PC-3 (cell line): ENCODE results near the gene GSTA5. TPM values are rescaled to one million over a fixed set of nuclear protein-coding genes. Genes with fewer than 3 reads are reported as not detected.
"Not testable (repeated sequence)": the region's sequence is repeated elsewhere in the genome, so short reads cannot be mapped to it uniquely, and the experiment has no call there.

Experiments
- ATAC-seq: fragments of 200-7000 bp; cut with Tn5 transposase; 2 replicates; pipeline ENCODE4 v1.9.1; 2020; ENCODE audit warnings: mild to moderate bottlenecking, moderate library complexity
- BruUV-seq: library from RNA; stranded (reverse); fragments of 400-500 nt; replicated peaks from 2 replicates; lab custom pipeline; 2021; lab: Mats Ljungman, UMichigan
- CTCF ChIA-PET: fragments of 300-600 bp; sonication (Branson Sonifier 250); formaldehyde crosslinking; loops from one replicate; lab custom pipeline; 2022; ENCODE audit warnings: antibody characterized with exemption; lab: Charles Lee
- POLR2A ChIA-PET: fragments of 300-600 bp; sonication (Branson Sonifier 250); formaldehyde crosslinking; loops from one replicate; lab custom pipeline; 2022; ENCODE audit warnings: antibody characterized with exemption; ENCODE audit not compliant: unreplicated experiment; lab: Charles Lee
- DNase-seq: peaks from one replicate; pipeline ENCODE4 v3.0.0-alpha.2; 2015
- H2AFZ ChIP-seq: fragments of 300-600 bp; sonication (generic); 2 replicates; pipeline ENCODE4 v1.6.0; 2016; ENCODE audit warnings: antibody characterized with exemption, low read length
- H3F3A ChIP-seq: fragments of 300-600 bp; sonication (generic); one replicate; pipeline ENCODE4 v1.6.0; 2017; ENCODE audit warnings: antibody characterized with exemption, low read length, control low read depth, mild to moderate bottlenecking; ENCODE audit not compliant: unreplicated experiment
- H3K27ac ChIP-seq: fragments of 300-600 bp; sonication (generic); 2 replicates; pipeline ENCODE4 v1.5.1; 2016; ENCODE audit warnings: mild to moderate bottlenecking, low read length
- H3K27me3 ChIP-seq: fragments of 300-600 bp; sonication (generic); 2 replicates; pipeline ENCODE4 v1.6.1; 2016; ENCODE audit warnings: low read length, mixed read lengths
- H3K36me3 ChIP-seq: fragments of 300-600 bp; sonication (generic); 2 replicates; pipeline ENCODE4 v1.6.1; 2016; ENCODE audit warnings: low read depth, mixed run types, low read length, mixed read lengths
- H3K4me1 ChIP-seq: fragments of 300-600 bp; sonication (generic); 2 replicates; pipeline ENCODE4 v1.5.1; 2016; ENCODE audit warnings: low read length; ENCODE audit not compliant: insufficient read depth
- H3K4me2 ChIP-seq: fragments of 300-600 bp; sonication (generic); 2 replicates; pipeline ENCODE4 v1.6.0; 2016; ENCODE audit warnings: low read length
- H3K4me3 ChIP-seq: fragments of 300-600 bp; sonication (generic); 2 replicates; pipeline ENCODE4 v1.5.1; 2016; ENCODE audit warnings: mild to moderate bottlenecking, low read length, mixed read lengths
- H3K79me2 ChIP-seq: fragments of 300-600 bp; sonication (generic); 2 replicates; pipeline ENCODE4 v1.6.1; 2017; ENCODE audit warnings: low read length, mixed read lengths
- H3K9ac ChIP-seq: fragments of 300-600 bp; sonication (generic); 2 replicates; pipeline ENCODE4 v1.6.0; 2016; ENCODE audit warnings: mild to moderate bottlenecking, low read length
- H3K9me2 ChIP-seq: fragments of 300-600 bp; sonication (generic); replicated peaks from 2 replicates; pipeline ENCODE4 v1.6.1; 2016; ENCODE audit warnings: mixed run types, low read length, mixed read lengths
- H3K9me3 ChIP-seq: fragments of 300-600 bp; sonication (generic); 2 replicates; pipeline ENCODE4 v1.6.1; 2016; ENCODE audit warnings: low read length, mixed read lengths
- H4K20me1 ChIP-seq: fragments of 300-600 bp; sonication (generic); 2 replicates; pipeline ENCODE4 v1.6.1; 2016; ENCODE audit warnings: low read length, mixed read lengths
- CTCF ChIP-seq: fragments of 300-600 bp; sonication (generic); conservative IDR thresholded peaks from 2 replicates; pipeline ENCODE4 v1.5.1; 2017; ENCODE audit warnings: antibody characterized with exemption, low read depth, mild to moderate bottlenecking, low read length
- EZH2 ChIP-seq: fragments of 300-600 bp; sonication (generic); IDR thresholded peaks from one replicate; pipeline ENCODE4 v1.6.1; 2017; ENCODE audit warnings: antibody characterized with exemption, mild to moderate bottlenecking, low read length; ENCODE audit not compliant: unreplicated experiment
- EZH2phosphoT487 ChIP-seq: fragments of 300-600 bp; sonication (generic); IDR thresholded peaks from 2 replicates; pipeline ENCODE4 v1.6.1; 2018; ENCODE audit warnings: mild to moderate bottlenecking, antibody characterized with exemption, low read length, borderline replicate concordance
- intact Hi-C: fragments of 100-400 bp; cut with micrococcal nuclease; formaldehyde crosslinking; loops from 2 replicates; pipeline ENCODE4 v1.9.0; 2023
- total RNA-seq: library from RNA; depleted of rRNA; stranded (reverse); fragments of >200 nt; gene quantifications from 2 replicates; pipeline ENCODE4 v1.2.3, GENCODE V29; 2014

Gene GSTA5
- total RNA-seq, 1 experiment from 2014 or later: not detected

DNA sequence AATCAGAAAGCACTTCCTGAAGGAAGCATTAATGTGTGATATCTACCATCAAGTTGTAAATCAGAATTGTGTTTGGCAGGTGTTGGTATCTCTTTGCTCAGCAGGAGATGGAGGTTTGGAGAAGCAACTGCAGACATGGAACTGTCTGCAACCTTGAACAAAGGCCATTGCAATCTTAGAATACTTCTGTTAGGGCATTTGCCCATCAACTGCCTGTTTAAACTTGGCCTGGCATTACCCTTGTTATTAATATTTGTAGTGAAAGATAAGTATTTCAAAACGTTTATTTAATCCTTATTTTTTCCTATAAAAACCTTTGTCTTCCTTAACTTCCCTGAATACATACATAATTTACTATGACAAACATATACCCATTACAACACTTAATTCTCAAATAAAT lies 14.1 kb downstream of the GSTA5 start:
- Histone ChIP-seq H3K4me3 (no peak overlapping the region), H3K27ac (no peak overlapping the region), H3F3A (no peaks in the 10 kb centered on the region), H3K79me2 (no peaks in the 10 kb centered on the region), H3K4me1 (no peaks in the 10 kb centered on the region), H3K9me2 (no peaks in the 10 kb centered on the region), H3K36me3 (no peaks in the 10 kb centered on the region), H2AFZ (no peak overlapping the region), H3K9me3 (no peaks in the 10 kb centered on the region), H3K4me2 (no peak overlapping the region), H4K20me1 (no peaks in the 10 kb centered on the region), H3K9ac (no peak overlapping the region), H3K27me3 (no peaks in the 10 kb centered on the region)
- no peak for TF ChIP-seq CTCF
- no peak for TF ChIP-seq EZH2phosphoT487
- TF ChIP-seq EZH2: no peak
- intact Hi-C loops: loop anchor here (2.0 kb wide), 1 partner anchor 40 kb away; no protein-coding TSS in a partner anchor
- no TSS peak for BruUV-seq
- ATAC-seq: no peak
- no peak for DNase-seq
- CTCF ChIA-PET: no interaction called here
- POLR2A ChIA-PET: no interaction called here

- H3K27ac ChIP-seq, H3K4me3 ChIP-seq, H3K9me2 ChIP-seq, ATAC-seq, DNase-seq, H3K9ac ChIP-seq, H3K9me3 ChIP-seq, H3K4me1 ChIP-seq, BruUV-seq, H3K36me3 ChIP-seq, H3K4me2 ChIP-seq, H3K27me3 ChIP-seq, H3F3A ChIP-seq, CTCF ChIA-PET, H2AFZ ChIP-seq, POLR2A ChIA-PET, H3K79me2 ChIP-seq, H4K20me1 ChIP-seq: not testable (repeated sequence)
- intact Hi-C loops: loop anchor here (2.0 kb wide), 1 partner anchor 39 kb away; no protein-coding TSS in a partner anchor
Observed at GRCh38 chr6:52825900-52826459, 14.6 kb downstream of the GSTA5 start.

- BruUV-seq, intact Hi-C loops, H3K9me2 ChIP-seq, H3K4me3 ChIP-seq, H3K4me2 ChIP-seq, H3K27me3 ChIP-seq, ATAC-seq, H4K20me1 ChIP-seq, DNase-seq, H2AFZ ChIP-seq, H3K36me3 ChIP-seq, H3K27ac ChIP-seq, H3K4me1 ChIP-seq, POLR2A ChIA-PET, CTCF ChIA-PET, H3K79me2 ChIP-seq, H3K9ac ChIP-seq, H3K9me3 ChIP-seq, H3F3A ChIP-seq: not testable (repeated sequence)
Observed at GRCh38 chr6:52825270-52825793, 15.3 kb downstream of the GSTA5 start.

GRCh38 chr6:52821842-52822241 lies 18.8 kb downstream of the GSTA5 start:
- H3K9me3 ChIP-seq: no peaks in the 10 kb centered on the region
- no peak overlapping the region for H3K9ac ChIP-seq
- H3K4me2 ChIP-seq: no peak overlapping the region
- no peak for TF ChIP-seq CTCF
- TF ChIP-seq EZH2: no peak
- TF ChIP-seq EZH2phosphoT487: no peak
- DNase-seq (no peak), ATAC-seq (no peak)
- CTCF ChIA-PET: no interaction called here
- no peak overlapping the region for H2AFZ ChIP-seq
- H3K4me1 ChIP-seq: no peaks in the 10 kb centered on the region
- intact Hi-C loops: no loop called here
- H4K20me1 ChIP-seq: no peaks in the 10 kb centered on the region
- H3K9me2 ChIP-seq: no peaks in the 10 kb centered on the region
- H3K27me3 ChIP-seq: no peaks in the 10 kb centered on the region
- no peaks in the 10 kb centered on the region for H3K36me3 ChIP-seq
- H3F3A ChIP-seq: no peaks in the 10 kb centered on the region
- POLR2A ChIA-PET: no interaction called here
- H3K4me3 ChIP-seq: no peak overlapping the region
- H3K27ac ChIP-seq: no peak overlapping the region
- H3K79me2 ChIP-seq: no peaks in the 10 kb centered on the region
- no TSS peak for BruUV-seq
